ENCODE results near the gene PET100.

The PET100 gene

GRCh38 chr19:7670790-7671189, 41.2 kb downstream of the PET100 start:
- Histone ChIP-seq H3K4me2 (ENCODE audit: low read length, poor library complexity, severe bottlenecking) (no peak overlapping the region), H3K27me3 (ENCODE audit: control insufficient read depth in 1 of 2, insufficient read depth in 1 of 2, low read length in 2 of 2) (peaks cover 44 to 45% of the 10 kb centered on the region in 2 experiments), H3K4me3 (ENCODE audit: insufficient read depth in 1 of 2, low read depth in 1 of 2, low read length in 2 of 2) (no peak overlapping the region), H3K4ac (ENCODE audit: low read depth in 1 of 2, low read length in 2 of 2) (no peak overlapping the region), H2BK5ac (ENCODE audit: low read depth, low read length, poor library complexity, severe bottlenecking) (no peak overlapping the region), H2BK12ac (ENCODE audit: low read length in 2 of 2) (no peak overlapping the region), H2AFZ (ENCODE audit: low read depth, low read length) (no peak overlapping the region), H3K18ac (ENCODE audit: low read depth in 1 of 2, low read length in 2 of 2) (no peak overlapping the region), H2AK5ac (ENCODE audit: low read length, severe bottlenecking) (no peak overlapping the region), H3K9me3 (ENCODE audit: control insufficient read depth, low read length) (peaks cover 5% of the 10 kb centered on the region), H3K79me1 (replicated peaks; ENCODE audit: low read length, poor library complexity, severe bottlenecking) (no peaks in the 10 kb centered on the region), H2BK15ac (ENCODE audit: low read depth, poor library complexity, severe bottlenecking) (no peak overlapping the region), H2BK120ac (ENCODE audit: low read depth, low read length) (no peak overlapping the region), H4K91ac (ENCODE audit: low read length) (no peak overlapping the region), H4K8ac (ENCODE audit: low read length) (no peak overlapping the region), H3K27ac (ENCODE audit: low read length, poor library complexity, severe bottlenecking) (no peak overlapping the region), H3K9ac (ENCODE audit: low read length) (no peak overlapping the region), H3K36me3 (ENCODE audit: control insufficient read depth in 1 of 2, insufficient read depth in 2 of 2, low read depth in 1 of 2, low read length in 2 of 2) (no peaks in the 10 kb centered on the region), H3K4me1 (ENCODE audit: control insufficient read depth, insufficient read depth, low read depth, low read length) (peaks cover 2% of the 10 kb centered on the region), H3K23ac (ENCODE audit: low read length in 2 of 2) (no peak overlapping the region), H3K14ac (ENCODE audit: low read length in 2 of 2) (no peak overlapping the region)
- 48% methylated on average over 8 of the region's 9 CpGs for WGBS
- DNase-seq = no peak

- Histone ChIP-seq H4K8ac (ENCODE audit: low read length) (no peak overlapping the region), H3K4ac (ENCODE audit: low read depth in 1 of 2, low read length in 2 of 2) (no peak overlapping the region), H2BK15ac (ENCODE audit: low read depth, poor library complexity, severe bottlenecking) (no peak overlapping the region), H3K9ac (ENCODE audit: low read length) (no peak overlapping the region), H2BK12ac (ENCODE audit: low read length in 2 of 2) (no peak overlapping the region), H3K4me3 (ENCODE audit: insufficient read depth in 1 of 2, low read depth in 1 of 2, low read length in 2 of 2) (no peak overlapping the region), H3K14ac (ENCODE audit: low read length in 2 of 2) (no peak overlapping the region), H3K4me2 (ENCODE audit: low read length, poor library complexity, severe bottlenecking) (no peak overlapping the region), H3K9me3 (ENCODE audit: control insufficient read depth, low read length) (peaks cover 5% of the 10 kb centered on the region), H2BK120ac (ENCODE audit: low read depth, low read length) (no peak overlapping the region), H2AFZ (ENCODE audit: low read depth, low read length) (no peak overlapping the region), H3K27ac (ENCODE audit: low read length, poor library complexity, severe bottlenecking) (no peak overlapping the region), H3K18ac (ENCODE audit: low read depth in 1 of 2, low read length in 2 of 2) (no peak overlapping the region), H3K36me3 (ENCODE audit: control insufficient read depth in 1 of 2, insufficient read depth in 2 of 2, low read depth in 1 of 2, low read length in 2 of 2) (no peaks in the 10 kb centered on the region), H3K79me1 (replicated peaks; ENCODE audit: low read length, poor library complexity, severe bottlenecking) (no peaks in the 10 kb centered on the region), H3K23ac (ENCODE audit: low read length in 2 of 2) (no peak overlapping the region), H3K27me3 (ENCODE audit: control insufficient read depth in 1 of 2, insufficient read depth in 1 of 2, low read length in 2 of 2) (peaks cover 49 to 52% of the 10 kb centered on the region in 2 experiments), H2BK5ac (ENCODE audit: low read depth, low read length, poor library complexity, severe bottlenecking) (no peak overlapping the region), H3K4me1 (ENCODE audit: control insufficient read depth, insufficient read depth, low read depth, low read length) (peaks cover 2% of the 10 kb centered on the region), H2AK5ac (ENCODE audit: low read length, severe bottlenecking) (no peak overlapping the region), H4K91ac (ENCODE audit: low read length) (no peak overlapping the region)
- 57% methylated on average over 9 of the region's 9 CpGs for WGBS
- no peak for DNase-seq
Measured at GRCh38 chr19:7672522-7672921, 42.9 kb downstream of the PET100 start.

- H3K4me2 ChIP-seq (ENCODE audit: low read length, poor library complexity, severe bottlenecking) = no peak overlapping the region
- H3K79me1 ChIP-seq (replicated peaks; ENCODE audit: low read length, poor library complexity, severe bottlenecking) = no peaks in the 10 kb centered on the region
- H3K18ac ChIP-seq (ENCODE audit: low read depth in 1 of 2, low read length in 2 of 2) = no peak overlapping the region
- no peak overlapping the region for H2BK120ac ChIP-seq (ENCODE audit: low read depth, low read length)
- 55% methylated on average over 16 of the region's 21 CpGs for WGBS
- H2BK5ac ChIP-seq (ENCODE audit: low read depth, low read length, poor library complexity, severe bottlenecking) = no peak overlapping the region
- H3K14ac ChIP-seq (ENCODE audit: low read length in 2 of 2) = no peak overlapping the region
- no peak overlapping the region for H3K27ac ChIP-seq (ENCODE audit: low read length, poor library complexity, severe bottlenecking)
- H2BK15ac ChIP-seq (ENCODE audit: low read depth, poor library complexity, severe bottlenecking) = no peak overlapping the region
- H2BK12ac ChIP-seq (ENCODE audit: low read length in 2 of 2) = no peak overlapping the region
- peaks cover 5% of the 10 kb centered on the region for H3K9me3 ChIP-seq (ENCODE audit: control insufficient read depth, low read length)
- no peaks in the 10 kb centered on the region for H3K36me3 ChIP-seq (ENCODE audit: control insufficient read depth in 1 of 2, insufficient read depth in 2 of 2, low read depth in 1 of 2, low read length in 2 of 2)
- H2AK5ac ChIP-seq (ENCODE audit: low read length, severe bottlenecking) = no peak overlapping the region
- H4K8ac ChIP-seq (ENCODE audit: low read length) = no peak overlapping the region
- peaks cover 2% of the 10 kb centered on the region for H3K4me1 ChIP-seq (ENCODE audit: control insufficient read depth, insufficient read depth, low read depth, low read length)
- peak; percentile 59 for DNase-seq
- H3K4me3 ChIP-seq (ENCODE audit: insufficient read depth in 1 of 2, low read depth in 1 of 2, low read length in 2 of 2) = no peak overlapping the region
- no peak overlapping the region for H4K91ac ChIP-seq (ENCODE audit: low read length)
- H3K4ac ChIP-seq (ENCODE audit: low read depth in 1 of 2, low read length in 2 of 2) = no peak overlapping the region
- no peak overlapping the region for H3K9ac ChIP-seq (ENCODE audit: low read length)
- no peak overlapping the region for H3K23ac ChIP-seq (ENCODE audit: low read length in 2 of 2)
- no peak overlapping the region for H2AFZ ChIP-seq (ENCODE audit: low read depth, low read length)
- H3K27me3 ChIP-seq (ENCODE audit: control insufficient read depth in 1 of 2, insufficient read depth in 1 of 2, low read length in 2 of 2) = peaks cover 53 to 58% of the 10 kb centered on the region in 2 experiments
Measured at GRCh38 chr19:7674010-7675005, 44.7 kb downstream of the PET100 start.

- Histone ChIP-seq H3K9ac (ENCODE audit: low read length) (no peak overlapping the region), H2BK120ac (ENCODE audit: low read depth, low read length) (no peak overlapping the region), H4K91ac (ENCODE audit: low read length) (no peak overlapping the region), H3K18ac (ENCODE audit: low read depth in 1 of 2, low read length in 2 of 2) (no peak overlapping the region), H3K4me2 (ENCODE audit: low read length, poor library complexity, severe bottlenecking) (no peak overlapping the region), H2AK5ac (ENCODE audit: low read length, severe bottlenecking) (no peak overlapping the region), H2AFZ (ENCODE audit: low read depth, low read length) (no peak overlapping the region), H3K27ac (ENCODE audit: low read length, poor library complexity, severe bottlenecking) (no peak overlapping the region), H3K9me3 (ENCODE audit: control insufficient read depth, low read length) (peaks cover 5% of the 10 kb centered on the region), H2BK5ac (ENCODE audit: low read depth, low read length, poor library complexity, severe bottlenecking) (no peak overlapping the region), H3K4ac (ENCODE audit: low read depth in 1 of 2, low read length in 2 of 2) (no peak overlapping the region), H3K27me3 (ENCODE audit: control insufficient read depth in 1 of 2, insufficient read depth in 1 of 2, low read length in 2 of 2) (peaks cover 37 to 51% of the 10 kb centered on the region in 2 experiments), H4K8ac (ENCODE audit: low read length) (no peak overlapping the region), H3K4me3 (ENCODE audit: insufficient read depth in 1 of 2, low read depth in 1 of 2, low read length in 2 of 2) (no peak overlapping the region), H3K79me1 (replicated peaks; ENCODE audit: low read length, poor library complexity, severe bottlenecking) (peaks cover 6% of the 10 kb centered on the region), H2BK15ac (ENCODE audit: low read depth, poor library complexity, severe bottlenecking) (no peak overlapping the region), H3K36me3 (ENCODE audit: control insufficient read depth in 1 of 2, insufficient read depth in 2 of 2, low read depth in 1 of 2, low read length in 2 of 2) (no peaks in the 10 kb centered on the region), H3K14ac (ENCODE audit: low read length in 2 of 2) (no peak overlapping the region), H2BK12ac (ENCODE audit: low read length in 2 of 2) (no peak overlapping the region), H3K4me1 (ENCODE audit: control insufficient read depth, insufficient read depth, low read depth, low read length) (peaks cover 5% of the 10 kb centered on the region), H3K23ac (ENCODE audit: low read length in 2 of 2) (no peak overlapping the region)
- DNase-seq = no peak
- 65% methylated on average over 5 of the region's 7 CpGs for WGBS
Measured at GRCh38 chr19:7676376-7676775, 46.8 kb downstream of the PET100 start.

Data from mesenchymal stem cell (in vitro differentiated cells and primary cell).